ENCODE data around the gene TF.
"Not testable (repeated sequence)": the region's sequence is repeated elsewhere in the genome, so short reads cannot be mapped to it uniquely, and the experiment has no call there.

The TF gene

GRCh38 chr3:133745981-133746711 lies at the start of gene TF:
Gene TF (plus strand): TSS chr3:133746393. CDS start chr3:133746441, 48 bp downstream.
- intact Hi-C loops (cut with DNase I), result no loop called here
- peak; percentile 77 to 98 (median 94) for DNase-seq

- no peak for DNase-seq
- intact Hi-C loops (cut with DNase I), result no loop called here
Measured at GRCh38 chr3:133697960-133698359, 48.2 kb upstream of the TF start.

DNA sequence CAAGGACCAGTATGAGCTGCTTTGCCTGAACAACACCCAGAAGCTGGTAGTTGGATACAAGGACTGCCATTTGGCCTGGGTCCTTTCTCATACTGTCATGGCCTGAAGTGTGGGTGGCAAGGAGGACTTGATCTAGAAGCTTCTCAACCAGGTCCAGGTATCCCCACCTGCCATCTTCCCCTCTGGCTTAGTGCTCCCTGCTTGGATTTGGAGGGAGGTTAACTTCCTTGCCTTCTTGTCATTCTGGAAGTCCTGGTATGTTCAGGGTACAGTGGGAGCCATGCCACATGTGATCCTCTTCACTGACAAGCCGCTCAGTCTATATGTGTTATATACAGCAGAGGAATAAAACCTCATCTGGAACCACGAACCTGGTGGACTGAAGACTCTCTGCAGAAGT lies 46.7 kb upstream of the TF start:
- DNase-seq, result no peak
- intact Hi-C loops (cut with DNase I), result no loop called here

DNA sequence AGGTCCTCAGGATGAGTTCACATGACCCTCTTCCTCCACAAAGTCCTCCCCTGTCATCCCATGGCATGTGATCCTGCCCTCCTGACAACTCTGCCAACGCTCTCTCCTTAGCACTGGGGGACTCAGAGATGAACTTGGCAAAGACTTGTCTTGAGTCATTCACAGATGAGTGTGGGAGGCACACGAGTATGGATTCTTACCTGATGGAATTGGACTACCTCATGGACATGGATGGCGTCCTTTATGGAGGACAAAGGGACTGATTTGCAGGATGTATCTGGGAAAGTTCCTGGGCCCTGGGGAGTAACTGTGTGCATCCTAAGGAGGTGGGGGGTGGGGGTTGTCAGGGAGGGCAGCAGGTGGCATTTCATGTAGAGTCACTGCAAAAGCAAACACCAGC lies 46.3 kb upstream of the TF start:
- no peak for DNase-seq
- intact Hi-C loops (cut with DNase I), result no loop called here

GRCh38 chr3:133700351-133700750 lies 45.8 kb upstream of the TF start:
- intact Hi-C loops (cut with DNase I), result no loop called here
- DNase-seq, result no peak

DNA sequence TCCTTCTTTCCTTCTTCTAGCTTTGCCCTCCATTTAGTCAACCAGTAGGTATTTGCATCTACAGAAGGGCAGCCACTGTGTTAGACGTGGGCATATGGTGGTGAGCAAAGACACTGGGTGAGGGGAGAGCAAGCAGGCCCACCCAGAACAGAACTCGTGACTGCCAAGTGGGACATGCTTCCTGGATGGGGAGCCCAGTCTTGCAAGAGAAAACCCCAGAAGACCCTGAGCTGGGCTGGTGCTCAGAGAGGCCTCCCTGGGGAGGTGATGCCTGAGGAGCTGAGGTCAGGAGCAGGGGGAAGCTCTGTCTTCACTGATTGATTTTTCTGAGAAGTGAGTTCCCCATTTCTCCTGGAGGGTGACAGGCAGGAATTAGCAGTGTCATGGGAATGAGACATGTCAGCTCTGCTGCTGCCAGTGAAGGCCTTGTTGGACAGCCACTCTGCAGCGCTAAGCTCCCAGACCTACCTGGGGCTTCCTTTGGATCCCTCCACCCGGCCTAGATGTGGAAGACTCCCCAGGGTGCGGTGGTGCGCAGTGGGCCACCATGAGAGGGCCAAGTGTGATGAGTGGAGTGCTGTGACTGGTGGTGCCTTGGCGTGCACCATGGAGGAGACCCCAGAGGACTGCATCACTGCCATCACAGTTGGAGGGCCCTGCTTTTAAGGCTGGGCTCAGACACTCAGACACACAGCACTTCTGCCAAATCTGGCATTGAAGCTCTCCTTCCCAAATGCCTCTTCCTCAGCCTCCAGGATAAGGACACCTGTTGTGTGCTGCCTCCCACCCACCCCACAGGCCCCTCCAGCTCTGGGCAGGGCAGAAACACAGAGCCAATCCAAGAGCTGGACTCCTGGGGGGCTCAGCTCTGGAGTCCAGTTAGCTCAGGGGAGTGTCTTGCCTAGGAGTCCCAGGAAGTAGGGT lies 44.5 kb upstream of the TF start:
- intact Hi-C loops (cut with DNase I), result no loop called here
- DNase-seq, result no peak

GRCh38 chr3:133703915-133704314 lies 42.3 kb upstream of the TF start:
- intact Hi-C loops (cut with DNase I), result no loop called here
- DNase-seq, result no peak

- intact Hi-C loops (cut with DNase I), result no loop called here
- DNase-seq, result no peak
Measured at GRCh38 chr3:133706033-133706432, 40.2 kb upstream of the TF start.

GRCh38 chr3:133709139-133709750 lies 36.9 kb upstream of the TF start:
- intact Hi-C loops (cut with DNase I), result no loop called here
- DNase-seq, result no peak

DNA sequence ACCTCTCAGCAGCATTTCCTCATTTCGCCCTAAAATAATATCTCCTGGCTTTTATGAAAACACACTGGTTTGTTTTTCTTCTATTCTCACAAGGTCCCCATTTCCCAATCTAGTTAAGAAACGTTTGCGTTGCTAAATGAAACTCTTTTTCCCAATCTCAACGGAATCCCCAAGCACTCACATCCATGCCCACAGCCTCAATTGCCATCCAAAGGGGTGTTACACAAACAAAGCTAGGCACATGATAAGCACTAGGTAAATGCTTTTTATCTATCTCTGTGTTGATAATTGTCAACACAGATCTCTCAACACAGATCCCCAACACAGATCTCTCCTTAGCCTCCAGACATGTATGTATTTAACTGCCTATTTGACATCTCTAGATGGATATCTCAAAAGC lies 35.2 kb upstream of the TF start:
- intact Hi-C loops (cut with DNase I), result no loop called here
- no peak for DNase-seq

DNA sequence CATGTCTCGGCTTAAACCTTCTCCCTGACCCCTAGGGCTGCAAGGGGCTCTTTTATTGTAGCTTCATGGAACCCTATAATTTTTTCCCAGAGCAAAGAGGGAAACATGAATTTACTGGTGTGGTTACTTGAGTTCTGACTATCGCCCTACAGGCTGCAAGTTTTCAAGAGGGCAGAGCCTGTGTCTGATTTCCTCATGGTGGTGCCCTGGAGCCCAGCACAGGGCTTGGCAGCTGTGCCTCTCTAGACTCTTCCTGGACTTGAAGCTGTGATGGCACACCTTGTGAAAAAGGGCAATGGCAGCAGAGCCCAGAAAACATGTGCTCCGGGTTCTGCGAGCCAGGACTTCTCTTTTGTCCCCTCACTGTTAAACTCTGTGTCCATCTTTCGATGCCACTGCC lies 34.2 kb upstream of the TF start:
- intact Hi-C loops (cut with DNase I), result no loop called here
- peak in 36 of 42 donors; percentile 12 to 77 (median 38) for DNase-seq

- intact Hi-C loops (cut with DNase I), result no loop called here
- no peak for DNase-seq
Measured at GRCh38 chr3:133713347-133713746, 32.8 kb upstream of the TF start.

DNA sequence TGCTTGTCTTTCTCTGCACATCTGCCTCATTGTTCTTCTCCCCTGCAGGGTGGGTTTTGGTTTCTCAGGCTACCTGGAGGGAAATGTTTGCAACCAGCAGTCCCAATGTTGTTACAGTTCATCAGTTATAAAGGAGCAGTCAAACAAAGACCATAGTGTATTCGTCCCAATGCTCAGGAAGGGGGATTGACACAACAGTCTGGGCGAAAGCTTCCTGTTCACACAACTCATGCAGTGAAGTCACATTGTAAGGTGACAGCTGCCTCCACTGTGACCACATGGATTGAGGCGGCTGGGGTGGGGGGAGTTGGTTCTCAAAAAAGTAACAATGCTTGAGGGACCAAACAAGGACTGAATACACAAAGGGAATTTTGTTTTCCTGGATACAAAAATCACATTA lies 28.8 kb upstream of the TF start:
- intact Hi-C loops (cut with DNase I), result no loop called here
- DNase-seq, result peak in 30 of 42 donors; percentile 13 to 73 (median 38)

- intact Hi-C loops (cut with DNase I), result no loop called here
- DNase-seq, result no peak
Measured at GRCh38 chr3:133722935-133723334, 23.3 kb upstream of the TF start.

- intact Hi-C loops (cut with DNase I), result no loop called here
- DNase-seq, result no peak
Measured at GRCh38 chr3:133730993-133731392, 15.2 kb upstream of the TF start.

- DNase-seq; intact Hi-C loops (cut with DNase I): not testable (repeated sequence)
Measured at GRCh38 chr3:133732231-133732630, 14.0 kb upstream of the TF start.

DNA sequence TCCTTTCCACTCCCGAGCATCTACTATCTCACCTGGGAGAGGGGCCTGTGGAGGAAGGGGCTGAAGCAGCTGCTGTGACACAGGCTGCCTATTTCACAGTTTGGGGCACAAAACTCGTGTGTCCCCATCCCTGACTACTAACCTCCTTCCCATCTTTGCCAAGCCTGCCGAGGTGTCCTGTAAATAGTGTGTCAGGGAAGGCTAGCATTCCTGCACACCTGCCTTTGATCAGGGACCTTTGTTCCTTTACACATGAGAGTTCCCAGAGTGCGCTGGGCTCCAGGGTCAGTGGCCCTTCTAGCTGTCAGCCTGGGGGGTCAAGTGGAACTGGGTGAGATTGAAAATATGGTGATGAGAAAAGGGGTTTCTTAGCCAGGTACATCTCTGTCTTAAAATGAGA lies 13.0 kb upstream of the TF start:
- no peak for DNase-seq
- intact Hi-C loops (cut with DNase I), result no loop called here

DNA sequence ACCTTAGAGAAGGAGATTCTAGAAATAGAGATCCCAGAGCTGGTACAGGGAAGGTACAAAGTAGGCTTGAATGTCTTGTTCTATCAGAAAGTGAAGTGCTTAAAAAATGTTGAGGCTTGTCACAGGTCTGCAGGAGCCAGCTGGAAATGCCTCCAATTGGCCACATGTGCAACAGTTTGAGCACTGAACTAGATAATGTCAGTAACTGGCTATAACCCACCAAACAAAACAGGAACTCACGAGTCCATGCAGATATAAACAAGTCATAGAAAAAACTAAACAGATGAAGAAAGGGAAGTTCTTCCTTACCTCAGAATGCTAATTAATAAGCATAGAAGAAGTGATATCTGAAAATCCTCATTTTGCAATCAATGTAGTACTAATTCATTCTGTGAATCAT lies 11.9 kb upstream of the TF start:
- intact Hi-C loops (cut with DNase I), result no loop called here
- DNase-seq, result no peak

- intact Hi-C loops (cut with DNase I), result no loop called here
- DNase-seq, result peak in 34 of 42 donors; percentile 28 to 78 (median 56)
Measured at GRCh38 chr3:133742351-133743091, 3.7 kb upstream of the TF start.

Data from head of caudate nucleus (tissue), 42 donors.